ENCODE data around the gene POU3F2. TPM values are rescaled to one million over a fixed set of nuclear protein-coding genes. Genes with fewer than 3 reads are reported as not detected.

POU3F2 gene
- total and polyA plus RNA-seq, 11 donors, result 0.01 TPM; not detected in 10

DNA sequence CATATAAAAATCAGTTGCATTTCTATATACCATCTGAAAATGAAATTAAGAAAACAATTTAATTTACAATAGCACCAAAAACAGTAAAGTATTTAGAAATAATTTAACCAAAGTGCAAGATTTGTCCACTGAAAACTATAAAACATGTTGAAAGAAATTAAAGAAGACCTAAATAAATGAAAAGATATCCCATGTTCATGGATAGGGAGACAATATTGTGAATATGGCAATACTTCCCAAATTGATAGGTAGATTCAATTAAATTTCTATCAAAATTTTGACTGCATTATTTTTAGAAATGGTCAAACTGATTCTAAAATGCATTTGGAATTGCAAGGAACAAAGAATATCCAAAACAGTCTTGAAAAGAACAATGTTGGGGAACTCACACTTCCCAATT is 17.6 kb upstream of the POU3F2 start:
- DNase-seq (no peak), ATAC-seq (no peak)
- no peaks in the 10 kb centered on the region for H3K4me1 ChIP-seq
- H3K27me3 ChIP-seq, result peaks cover 0 to 51% (median 3%) of the 10 kb centered on the region in 9 donors
- H3K27ac ChIP-seq, result no peak overlapping the region
- intact Hi-C loops (cut with DNase I), result no loop called here
- H3K4me3 ChIP-seq, result no peak overlapping the region
- peaks cover 0 to 26% (median 6%) of the 10 kb centered on the region in 12 donors for H3K9me3 ChIP-seq
- no peaks in the 10 kb centered on the region for H3K36me3 ChIP-seq
- no peak for TF ChIP-seq POLR2A (IDR thresholded peaks at IDR 0.05)
- no peak for TF ChIP-seq CTCF (IDR thresholded peaks at IDR 0.05)

DNA sequence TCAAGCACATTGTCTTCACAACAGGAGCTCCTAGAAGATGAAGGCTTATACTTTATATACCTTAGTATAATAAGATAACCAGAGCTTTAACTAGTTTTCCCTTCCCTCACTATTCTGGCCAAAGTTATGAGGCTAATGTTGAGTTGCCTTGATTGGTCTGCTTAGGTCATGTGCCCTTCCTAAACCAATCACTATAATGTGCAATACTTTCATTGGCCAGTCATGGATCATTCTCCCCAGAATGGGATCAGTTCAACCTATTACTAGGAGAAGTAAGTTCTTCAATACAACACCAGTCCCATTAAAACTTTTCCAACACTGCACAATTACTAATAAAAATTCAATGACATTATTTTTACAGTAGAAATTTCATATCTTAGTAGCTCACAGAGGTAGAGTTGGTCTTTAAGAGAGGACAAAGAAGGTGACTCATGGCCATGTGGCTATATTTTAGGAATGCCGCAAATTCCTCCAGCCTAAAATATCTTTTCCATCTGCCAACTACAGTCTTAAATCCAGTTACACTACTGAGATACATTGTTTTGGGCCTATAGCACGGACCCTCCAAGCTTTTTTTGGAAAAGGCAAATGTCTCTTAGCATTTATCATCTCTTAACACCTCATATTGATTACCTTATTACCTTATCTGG is 12.5 kb upstream of the POU3F2 start:
- Histone ChIP-seq H3K27me3 (peaks cover 33 to 98% (median 51%) of the 10 kb centered on the region in 9 donors), H3K4me3 (no peak overlapping the region)
- 82 to 97% (median 87%) methylated on average over 2 of the region's 2 CpGs for WGBS, 4 donors

GRCh38 chr6:98823428-98824161 is 10.8 kb upstream of the POU3F2 start:
- no peak for DNase-seq
- peak overlapping the region in 2 of 12 donors; percentile 7 to 28 for H3K4me3 ChIP-seq
- H3K9me3 ChIP-seq, result no peaks in the 10 kb centered on the region
- intact Hi-C loops (cut with DNase I), result no loop called here
- H3K27ac ChIP-seq, result no peak overlapping the region
- 13 to 14% (median 13%) methylated on average over 12 of the region's 12 CpGs for WGBS, 4 donors
- no peak for ATAC-seq
- H3K4me1 ChIP-seq, result peaks cover 0 to 30% (median 7%) of the 10 kb centered on the region in 12 donors
- H3K27me3 ChIP-seq, result peaks cover 50 to 98% (median 68%) of the 10 kb centered on the region in 9 donors
- no peak for TF ChIP-seq POLR2A (IDR thresholded peaks at IDR 0.05)
- no peaks in the 10 kb centered on the region for H3K36me3 ChIP-seq

More for the DNA sequence above, 12.5 kb upstream of the POU3F2 start:
- Histone ChIP-seq H3K4me1 (peaks cover 0 to 15% (median 0%) of the 10 kb centered on the region in 12 donors), H3K27ac (no peak overlapping the region), H3K9me3 (peaks cover 0 to 13% (median 4%) of the 10 kb centered on the region in 12 donors), H3K36me3 (no peaks in the 10 kb centered on the region)
- TF ChIP-seq CTCF (IDR thresholded peaks at IDR 0.05), result no peak
- TF ChIP-seq POLR2A (IDR thresholded peaks at IDR 0.05), result no peak
- DNase-seq, result no peak
- no peak for ATAC-seq
- intact Hi-C loops (cut with DNase I), result no loop called here

DNA sequence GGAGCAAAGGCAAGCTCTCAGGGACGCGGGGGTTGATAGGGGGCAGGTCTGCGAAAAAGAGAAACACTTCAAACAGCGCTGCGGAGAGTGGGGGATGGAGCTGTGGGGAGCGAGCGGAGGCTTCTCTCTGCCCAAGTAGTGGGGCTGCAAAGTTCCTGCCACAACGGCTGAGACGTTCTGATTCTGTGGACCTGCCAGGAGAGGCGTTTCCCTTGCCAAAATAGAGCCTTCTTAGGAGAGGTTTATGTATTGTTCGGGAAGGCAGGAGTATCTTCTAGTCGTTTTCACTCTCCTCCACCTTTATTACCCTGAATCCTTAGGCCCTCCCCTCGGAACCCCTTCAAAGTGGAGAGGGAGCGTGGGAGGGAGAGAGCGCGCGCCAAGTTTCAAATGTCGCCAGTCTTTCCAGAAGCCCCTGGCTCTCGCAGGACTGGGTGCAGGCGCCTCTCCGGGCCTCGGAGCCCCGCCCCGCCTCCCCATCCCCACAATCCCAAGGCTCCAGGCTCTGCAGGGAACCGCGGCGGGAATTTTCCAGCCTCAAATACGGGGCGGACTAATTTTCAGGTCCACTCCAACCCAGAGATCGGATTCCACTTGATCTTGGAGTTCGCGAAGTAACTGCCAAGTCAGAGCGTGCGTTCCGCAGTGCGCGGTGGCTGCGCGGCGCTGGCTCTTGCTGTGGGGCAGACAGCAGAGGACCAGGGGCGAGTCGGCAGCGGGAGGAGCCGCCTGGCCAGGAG is 10.0 kb upstream of the POU3F2 start:
- Histone ChIP-seq H3K27ac (no peak overlapping the region), H3K36me3 (no peaks in the 10 kb centered on the region), H3K27me3 (peaks cover 57 to 98% (median 75%) of the 10 kb centered on the region in 9 donors), H3K4me1 (peaks cover 0 to 30% (median 7%) of the 10 kb centered on the region in 12 donors), H3K9me3 (no peaks in the 10 kb centered on the region), H3K4me3 (peak overlapping the region in 3 of 12 donors; percentile 7 to 28 (median 12))
- intact Hi-C loops (cut with DNase I), result no loop called here
- TF ChIP-seq POLR2A (IDR thresholded peaks at IDR 0.05) (no peak), CTCF (IDR thresholded peaks at IDR 0.05) (no peak)
- ATAC-seq, result no peak
- 1 to 2% (median 1%) methylated on average over 32 to 44 of the region's 44 CpGs for WGBS, 4 donors
- no peak for DNase-seq
